GM18508 (cell line): Measurements from ENCODE around the gene ANKDD1B.
A peak's percentile ranks its signal among the peaks of the same experiment; 100 is the strongest.
"Not testable (repeated sequence)": the region's sequence is repeated elsewhere in the genome, so short reads cannot be mapped to it uniquely, and the experiment has no call there.

Source experiments
- ATAC-seq: cut with Tn5 transposase; IDR thresholded peaks from one replicate; pipeline ENCODE4 v1.9.1; 2021; ENCODE audit warnings: moderate number of reproducible peaks; ENCODE audit not compliant: insufficient read depth, unreplicated experiment

The ANKDD1B gene

GRCh38 chr5:75694781-75695180, 83.5 kb downstream of the ANKDD1B start:
- no peak for ATAC-seq

GRCh38 chr5:75695472-75696351, 84.5 kb downstream of the ANKDD1B start:
- ATAC-seq = not testable (repeated sequence)

GRCh38 chr5:75701856-75702255, 90.6 kb downstream of the ANKDD1B start:
- no peak for ATAC-seq

- ATAC-seq = no peak
Observed at GRCh38 chr5:75706016-75706415, 94.8 kb downstream of the ANKDD1B start.

- ATAC-seq = no peak
Observed at GRCh38 chr5:75706775-75707174, 95.5 kb downstream of the ANKDD1B start.

GRCh38 chr5:75707911-75708509, 96.8 kb downstream of the ANKDD1B start:
- no peak for ATAC-seq

GRCh38 chr5:75710637-75711036, 99.4 kb downstream of the ANKDD1B start:
- ATAC-seq = no peak

GRCh38 chr5:75711151-75711550, 99.9 kb downstream of the ANKDD1B start:
- ATAC-seq = no peak

- ATAC-seq = no peak
Observed at GRCh38 chr5:75712091-75712490, 100.8 kb downstream of the ANKDD1B start.

- peak; percentile 1 for ATAC-seq
Observed at GRCh38 chr5:75716715-75717081, 105.4 kb downstream of the ANKDD1B start.

GRCh38 chr5:75717082-75717922, 106.0 kb downstream of the ANKDD1B start, which contains the start of gene POC5:
TSS of gene POC5 (minus strand) at chr5:75717437. CDS start at chr5:75712937, 4,500 bp downstream.
- ATAC-seq = peak; percentile 86

- ATAC-seq = no peak
Observed at GRCh38 chr5:75720882-75721281, 109.6 kb downstream of the ANKDD1B start.
